NCI-H128 (cell line): ENCODE results near the gene TTI1.
"Not testable (repeated sequence)": the region's sequence is repeated elsewhere in the genome, so short reads cannot be mapped to it uniquely, and the experiment has no call there.

Experiments
- DNase-seq: peaks from one replicate; lab custom pipeline; 2025; ENCODE audit not compliant: unreplicated experiment; lab: John Stamatoyannopoulos, UW

Gene TTI1

DNA sequence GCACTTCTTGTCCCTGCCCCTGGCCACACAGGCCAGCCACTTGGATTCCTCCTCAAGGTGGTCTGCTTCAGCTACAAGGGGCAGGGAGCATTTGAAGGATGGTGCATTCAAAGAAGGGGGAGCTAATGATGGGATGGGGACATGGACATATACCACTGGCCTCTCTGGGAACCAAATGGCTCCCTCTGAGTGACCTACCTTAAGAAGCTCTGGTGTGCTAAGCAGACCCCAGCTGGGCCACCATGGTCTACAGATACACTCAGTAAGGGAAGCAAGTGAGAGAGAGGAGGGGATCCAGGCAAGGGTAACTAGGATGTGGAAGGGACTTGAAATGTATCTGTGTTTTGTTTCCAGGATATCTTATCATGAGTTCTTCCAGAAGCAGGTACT is 62.4 kb downstream of the TTI1 start:
- DNase-seq: no peak

DNA sequence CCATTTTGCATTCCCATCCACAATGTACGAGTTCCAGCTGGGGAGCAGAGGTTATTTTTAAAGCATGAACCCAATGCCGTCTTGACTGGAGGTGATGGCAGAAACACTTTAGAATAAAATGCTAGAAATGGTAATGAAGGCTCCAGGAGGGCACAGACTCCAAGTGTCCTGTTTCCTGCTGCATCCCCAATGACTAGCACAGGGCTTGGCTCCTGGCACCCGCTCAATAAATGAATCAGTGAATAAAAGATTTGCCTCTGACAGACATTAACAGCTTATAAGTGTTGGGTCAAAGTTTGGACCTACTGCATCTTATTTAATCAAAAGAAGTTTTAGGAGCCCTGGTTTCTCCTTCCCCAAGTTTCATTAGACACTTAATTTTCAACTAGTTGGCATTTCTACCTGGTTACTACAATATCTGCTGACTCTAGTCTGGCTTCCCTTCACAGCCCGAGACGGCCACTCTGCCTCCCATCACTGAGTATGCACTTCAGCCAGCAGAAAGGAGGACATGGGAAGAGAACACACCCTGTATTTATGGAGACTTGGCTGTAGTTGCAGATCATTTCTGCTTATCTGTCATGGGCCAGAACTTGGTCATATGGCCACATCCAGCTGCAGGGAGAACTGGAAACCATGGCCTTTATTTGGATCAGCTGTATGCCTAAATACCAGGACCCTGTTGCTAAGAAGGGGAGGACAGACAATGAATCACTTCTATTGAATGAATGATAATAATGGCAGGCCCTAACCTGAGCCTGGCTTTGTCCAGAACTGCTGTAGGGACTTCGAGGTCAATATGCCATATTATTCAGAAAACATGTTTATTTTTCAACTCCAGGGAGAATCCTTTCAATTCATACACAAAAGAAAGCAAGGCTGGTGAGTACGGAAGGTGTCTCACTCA is 63.1 kb downstream of the TTI1 start:
- DNase-seq: no peak

DNA sequence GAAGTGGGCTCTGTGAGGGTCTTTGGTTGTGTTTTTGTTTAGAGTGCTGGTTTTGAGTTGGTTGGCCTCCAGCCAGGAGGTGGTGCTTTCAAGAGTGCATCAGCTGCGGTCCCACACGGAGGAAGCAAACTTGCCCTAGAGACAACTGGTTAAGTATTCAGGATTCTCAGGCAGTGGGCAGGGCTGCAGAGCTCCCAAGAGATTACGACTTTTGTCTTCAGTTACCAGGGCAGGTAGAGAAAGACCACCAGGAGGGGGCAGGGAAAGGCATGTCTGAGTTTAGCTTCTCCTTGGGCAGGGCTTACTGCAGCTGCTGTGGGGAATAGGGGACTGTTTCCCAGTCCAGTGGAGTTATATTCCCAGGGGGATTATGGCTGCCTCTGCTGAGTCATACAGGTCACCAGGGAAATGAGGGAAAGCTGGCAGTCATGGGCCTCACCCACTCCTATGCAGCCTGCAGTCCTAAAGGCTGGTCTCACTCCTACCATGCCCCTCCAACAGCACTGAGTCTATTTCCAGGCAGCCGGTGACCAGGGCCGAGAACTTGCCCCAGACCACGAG is 64.3 kb downstream of the TTI1 start:
- DNase-seq: peak; percentile 78

DNA sequence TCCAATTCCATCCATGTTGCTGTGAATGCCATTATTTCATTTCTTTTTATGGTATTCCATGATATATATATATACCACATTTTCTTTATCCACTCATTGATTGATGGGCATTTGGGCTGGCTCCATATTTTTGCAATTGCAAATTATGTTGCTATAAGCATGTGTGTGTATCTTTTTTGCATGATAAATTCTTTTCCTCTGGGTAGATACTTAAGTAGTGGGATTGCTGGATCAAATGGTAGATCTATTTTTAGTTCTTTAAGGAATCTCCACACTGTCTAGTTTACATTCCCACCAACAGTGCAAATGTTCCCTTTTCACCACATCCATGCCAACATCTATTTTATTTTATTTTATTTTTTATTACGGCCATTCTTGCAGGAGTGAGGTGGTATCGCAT is 69.8 kb downstream of the TTI1 start:
- not testable (repeated sequence) for DNase-seq

DNA sequence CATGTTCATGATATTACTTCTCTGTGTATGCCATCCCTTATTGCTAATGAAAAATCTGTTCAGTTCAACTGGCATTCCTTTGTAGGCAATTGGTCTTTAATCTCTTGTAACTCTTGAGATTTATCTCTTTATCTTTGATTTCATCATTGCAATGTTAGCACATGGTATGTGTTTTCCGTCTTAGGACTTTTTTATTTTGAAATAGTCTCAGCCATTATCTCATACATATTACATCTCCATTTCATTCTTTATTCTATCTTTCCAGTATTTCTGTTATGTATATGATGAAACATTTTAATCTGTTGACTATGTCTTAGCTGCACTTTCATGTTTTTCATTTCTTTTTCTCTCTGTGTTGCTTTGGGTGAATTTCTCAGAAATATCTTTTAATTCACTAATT is 72.2 kb downstream of the TTI1 start:
- DNase-seq: no peak

DNA sequence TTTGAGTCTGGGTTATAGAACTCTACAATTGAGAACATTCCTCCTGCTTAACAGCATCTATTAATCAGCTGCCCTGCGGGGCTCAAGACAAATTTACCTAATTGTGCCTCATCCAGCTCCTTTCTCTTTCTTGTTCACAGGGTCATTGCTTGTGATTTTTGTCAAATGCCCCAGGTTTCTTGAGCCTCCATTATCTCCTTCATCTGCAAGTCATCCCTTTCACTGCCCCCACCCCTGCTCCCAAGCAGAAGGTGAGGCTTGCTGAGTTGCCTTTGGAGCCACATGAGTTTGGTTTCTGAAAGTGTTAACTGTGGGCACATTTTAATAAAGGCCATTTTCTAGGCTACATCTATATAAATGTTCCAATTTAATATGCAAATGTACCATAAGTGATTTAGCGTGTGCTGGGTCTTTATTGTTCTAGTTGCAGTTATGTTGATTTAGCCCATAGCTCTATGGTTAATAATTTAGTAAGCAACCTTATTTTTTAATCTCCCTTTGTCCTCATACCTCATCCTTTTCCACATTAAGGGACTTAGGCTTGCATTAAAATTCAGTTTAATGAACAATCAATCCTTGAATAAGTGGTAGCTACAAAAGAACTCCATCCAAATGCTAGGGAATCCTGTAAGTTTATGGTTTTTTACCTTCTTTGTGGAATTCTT is 74.3 kb downstream of the TTI1 start:
- DNase-seq: no peak

DNA sequence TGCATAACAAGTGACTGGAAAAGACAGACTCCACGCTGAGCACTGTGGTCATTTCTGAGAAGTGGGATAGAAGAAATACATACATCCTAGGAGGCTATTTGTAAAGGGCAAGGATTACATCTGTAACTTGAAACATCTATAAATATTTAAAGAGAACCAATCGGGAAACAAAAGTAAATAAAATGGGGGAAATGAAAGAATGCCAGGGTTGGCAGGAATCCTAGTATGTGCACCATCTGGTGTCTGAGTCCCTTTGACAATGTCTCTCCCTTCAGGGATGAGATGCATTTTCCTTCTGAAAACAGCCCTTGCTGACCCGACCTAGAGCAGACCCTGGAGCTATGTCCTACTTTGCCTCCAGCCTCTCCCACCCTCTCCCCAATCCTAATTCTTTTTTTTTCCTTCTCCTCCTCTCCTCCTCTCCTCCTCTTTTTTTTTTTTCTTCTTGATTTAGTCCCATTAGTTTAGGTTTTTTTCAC is 77.1 kb downstream of the TTI1 start:
- DNase-seq: no peak

DNA sequence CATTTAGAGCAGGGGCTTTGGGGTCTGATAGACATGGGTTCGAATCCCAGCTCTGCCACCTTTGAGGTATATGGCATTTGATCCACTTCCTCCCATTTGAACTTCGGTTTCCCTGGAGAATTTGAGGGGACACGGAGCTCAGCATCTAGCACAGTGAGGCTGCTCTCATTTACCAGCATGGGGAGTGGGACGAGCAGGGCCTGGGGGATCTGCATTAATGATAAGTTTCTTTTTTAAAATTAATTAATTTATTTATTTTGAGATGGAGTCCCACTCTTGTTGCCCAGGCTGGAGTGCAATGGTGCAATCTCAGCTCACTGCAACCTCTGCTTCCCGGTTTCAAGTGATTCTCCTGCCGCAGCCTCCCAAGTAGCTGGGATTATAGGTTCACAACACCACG is 77.7 kb downstream of the TTI1 start:
- DNase-seq: no peak

DNA sequence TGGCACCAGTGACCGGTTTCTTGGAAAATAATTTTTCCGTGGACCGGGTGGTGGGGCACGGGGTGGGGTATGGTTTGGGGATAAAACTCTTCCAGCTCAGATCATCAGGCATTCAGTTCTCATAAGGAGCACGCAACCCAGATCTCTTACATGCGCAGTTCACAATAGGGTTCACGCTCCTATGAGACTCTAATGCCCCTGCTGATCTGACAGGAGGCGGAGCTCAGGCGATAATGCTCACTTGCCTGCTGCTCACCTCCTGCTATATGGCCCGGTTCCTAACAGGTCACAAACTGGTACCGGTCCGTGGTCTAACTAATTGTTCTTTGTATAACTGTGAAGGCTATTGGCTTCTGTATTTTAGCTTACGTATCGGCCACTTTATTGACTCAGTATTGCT is 78.6 kb downstream of the TTI1 start:
- no peak for DNase-seq

DNA sequence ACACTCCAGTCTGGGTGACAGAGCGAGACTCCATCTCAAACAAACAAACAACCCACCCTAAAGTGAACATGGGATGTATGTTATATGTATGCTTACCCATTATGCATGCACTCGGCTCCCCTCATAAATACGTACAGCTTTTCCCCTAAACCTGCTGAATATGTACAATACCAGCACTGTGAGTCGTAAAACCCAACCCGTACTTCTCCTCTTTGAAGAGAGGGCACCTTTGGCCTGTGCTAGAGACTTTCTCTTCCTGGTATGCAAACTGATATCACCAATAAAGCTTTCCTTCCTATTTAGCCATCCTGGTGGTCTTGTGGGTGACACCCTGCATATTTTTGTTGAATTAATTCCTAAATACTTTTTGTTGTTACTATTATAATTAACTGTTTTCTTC is 79.1 kb downstream of the TTI1 start:
- no peak for DNase-seq

DNA sequence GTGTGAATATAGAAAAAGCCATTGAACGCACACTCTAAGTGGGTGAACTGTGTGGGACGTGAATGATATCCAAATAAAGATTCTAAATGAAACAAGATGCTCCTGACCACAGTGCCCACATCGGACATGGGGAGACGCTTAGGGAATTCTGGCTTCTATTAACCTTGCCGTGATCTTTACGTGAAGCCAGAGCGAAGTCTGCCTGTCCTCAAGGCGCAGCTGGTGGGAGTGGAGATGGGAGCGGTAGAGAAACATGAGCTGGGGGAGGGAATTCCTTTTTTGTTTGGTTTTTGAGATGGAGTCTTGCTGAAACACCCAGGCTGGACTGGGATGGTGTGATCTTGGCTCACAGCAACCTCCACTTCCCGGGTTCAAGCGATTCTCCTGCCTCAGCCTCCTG is 84.3 kb downstream of the TTI1 start:
- no peak for DNase-seq

DNA sequence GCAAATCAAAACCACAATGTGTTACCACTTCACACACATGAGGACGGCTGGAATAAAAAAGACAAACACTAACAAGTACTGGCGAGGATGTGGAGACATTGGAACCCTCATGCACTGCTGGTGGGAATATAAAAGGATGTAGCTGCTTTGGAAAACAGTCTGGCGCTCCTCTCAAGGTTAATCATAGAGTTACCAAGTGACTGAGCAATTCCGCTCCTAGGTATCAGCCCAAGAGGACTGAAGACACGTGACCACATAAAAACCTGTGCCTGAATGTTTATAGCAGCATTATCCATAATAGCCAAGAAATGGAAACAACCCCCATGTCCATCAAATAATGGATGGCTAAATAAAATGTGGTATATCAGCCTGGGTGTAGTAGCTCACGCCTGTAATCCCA is 85.3 kb downstream of the TTI1 start:
- DNase-seq: no peak

DNA sequence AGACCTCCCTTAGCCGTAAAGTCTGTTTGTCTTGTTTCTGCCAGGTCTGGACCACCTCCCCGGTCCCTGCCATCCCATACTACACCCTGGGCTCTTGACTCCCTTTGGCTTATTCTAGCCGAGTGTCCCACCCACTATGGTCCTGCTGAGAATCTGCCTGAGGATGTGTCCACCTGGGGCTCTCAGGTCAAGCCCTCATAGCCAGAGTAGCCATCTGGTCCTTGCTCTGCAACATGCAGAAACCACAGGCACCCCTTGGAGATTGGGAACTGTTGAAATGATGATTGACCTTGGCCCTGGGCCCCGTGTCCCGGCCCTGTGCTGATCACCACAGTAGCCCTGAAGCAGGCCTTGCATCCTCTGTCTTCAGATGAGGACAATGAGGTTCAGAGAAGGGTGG is 86.3 kb downstream of the TTI1 start:
- DNase-seq: no peak

DNA sequence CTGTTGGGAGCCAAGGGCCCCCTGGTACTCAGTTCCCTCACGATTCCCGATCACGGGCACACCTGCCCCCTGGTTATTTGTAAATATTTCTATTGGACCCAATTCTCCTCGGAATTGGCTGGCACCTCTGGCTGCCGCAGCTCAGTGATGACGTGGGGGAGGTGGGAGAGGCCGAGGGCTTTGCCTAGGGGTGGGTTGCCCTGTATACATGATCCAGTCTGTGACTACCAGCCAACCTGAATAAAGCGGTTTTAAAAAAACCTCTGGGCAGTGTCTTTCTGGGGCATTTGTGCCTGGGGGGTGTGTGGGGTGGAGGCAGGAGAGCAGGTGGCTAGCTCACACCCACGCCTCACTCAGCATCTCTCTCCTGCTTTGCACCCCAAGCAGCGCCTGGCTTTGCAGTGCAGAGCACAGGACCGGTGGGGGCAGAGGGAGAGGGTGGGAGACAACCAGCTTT is 88.1 kb downstream of the TTI1 start:
- DNase-seq: no peak

DNA sequence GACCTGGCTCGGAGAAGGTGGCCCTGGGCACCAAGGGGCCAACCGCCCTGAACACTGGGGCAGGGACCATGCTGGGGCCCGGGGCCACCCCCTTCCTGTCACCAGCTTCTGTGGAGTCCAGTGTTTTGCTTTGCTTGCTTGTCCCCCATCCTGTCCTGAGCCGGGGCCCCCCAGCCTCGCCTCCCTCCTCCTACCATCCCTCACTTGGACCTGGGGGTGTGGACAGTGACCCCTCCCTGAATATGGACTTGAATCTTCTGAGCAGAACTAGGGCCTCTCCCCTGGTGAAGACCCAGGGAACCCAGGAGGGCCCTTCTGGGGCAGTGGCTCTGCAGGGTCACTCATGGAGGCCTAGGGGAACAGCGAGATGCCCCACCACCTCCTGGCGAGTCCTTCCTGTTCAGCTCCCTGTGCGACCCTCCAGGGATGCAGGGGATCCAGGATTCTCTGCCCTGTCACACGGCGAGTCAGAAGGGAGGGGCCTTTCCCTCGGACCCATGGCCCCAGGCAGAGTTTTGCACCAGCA is 88.7 kb downstream of the TTI1 start:
- DNase-seq: no peak

DNA sequence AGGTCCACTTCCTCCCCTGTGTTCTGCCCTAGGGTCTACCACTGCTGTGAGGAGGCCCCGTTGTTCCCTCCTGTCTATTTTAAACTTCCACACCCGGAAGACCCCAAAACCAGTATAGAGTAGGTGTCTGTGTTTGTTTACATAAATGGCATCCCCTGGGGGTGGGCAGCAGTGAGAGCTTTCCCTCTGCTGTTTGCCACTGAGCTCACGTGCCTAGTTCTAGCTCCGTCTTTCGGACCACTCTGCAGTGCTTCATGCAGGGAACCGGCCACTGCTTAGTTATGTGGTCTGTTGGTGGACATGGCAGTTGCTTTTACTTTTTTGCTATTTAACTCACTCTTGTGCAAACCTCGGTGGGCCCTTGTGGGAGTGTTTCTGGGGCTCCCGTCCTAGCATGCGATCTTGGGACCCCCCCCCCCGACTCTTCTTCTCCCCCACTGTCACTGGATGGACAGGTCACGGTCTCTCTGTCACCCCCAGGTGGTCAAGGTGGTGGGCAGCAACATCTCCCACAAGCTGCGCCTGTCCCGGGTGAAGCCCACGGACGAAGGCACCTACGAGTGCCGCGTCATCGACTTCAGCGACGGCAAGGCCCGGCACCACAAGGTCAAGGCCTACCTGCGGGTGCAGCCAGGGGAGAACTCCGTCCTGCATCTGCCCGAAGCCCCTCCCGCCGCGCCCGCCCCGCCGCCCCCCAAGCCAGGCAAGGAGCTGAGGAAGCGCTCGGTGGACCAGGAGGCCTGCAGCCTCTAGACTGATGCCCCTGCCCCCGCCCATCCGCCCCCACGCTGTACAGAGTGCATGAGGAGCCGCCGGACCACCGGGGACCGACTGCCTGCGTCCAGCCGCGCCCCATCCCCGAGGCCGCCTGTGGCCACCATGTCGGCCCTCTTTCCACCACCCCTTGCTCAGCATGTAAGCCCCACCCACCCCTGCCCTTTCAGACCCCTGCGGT is 89.5 kb downstream of the TTI1 start:
- no peak for DNase-seq

DNA sequence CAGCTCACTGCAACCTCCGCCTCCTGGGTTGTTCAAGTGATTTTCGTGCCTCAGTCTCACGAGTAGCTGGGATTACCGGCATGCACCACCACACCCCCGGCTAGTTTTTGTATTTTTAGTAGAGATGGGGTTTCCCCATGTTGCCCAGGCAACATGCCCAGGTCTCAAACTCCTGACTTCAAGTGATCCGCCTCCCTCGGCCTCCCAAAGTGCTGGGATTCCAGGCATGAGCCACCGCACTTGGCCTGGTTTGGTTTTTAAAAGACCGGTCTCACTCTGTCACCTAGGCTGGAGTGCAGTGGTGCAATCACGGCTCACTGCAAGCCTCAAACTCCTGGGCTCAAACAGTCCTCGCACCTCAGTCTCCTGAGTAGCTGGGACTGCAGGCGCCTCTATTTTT is 90.2 kb downstream of the TTI1 start:
- DNase-seq: no peak

DNA sequence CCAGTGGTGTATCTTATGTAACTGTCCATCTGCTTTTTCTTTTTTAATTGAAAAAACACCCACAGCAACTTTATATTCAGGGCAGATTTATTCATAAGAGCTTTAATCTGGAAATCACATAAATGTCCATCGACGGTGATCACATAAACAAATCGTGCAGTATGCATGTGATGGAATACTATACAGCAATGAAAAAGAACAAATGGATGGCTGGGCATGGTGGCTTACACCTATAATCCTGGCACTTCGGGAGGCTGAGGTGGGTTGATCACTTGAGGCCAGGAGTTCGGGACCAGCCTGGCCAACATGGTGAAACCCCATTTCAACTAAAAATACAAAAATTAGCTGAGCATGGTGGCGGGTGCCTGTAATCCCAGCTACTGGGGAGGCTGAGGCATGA is 91.3 kb downstream of the TTI1 start:
- DNase-seq: no peak

DNA sequence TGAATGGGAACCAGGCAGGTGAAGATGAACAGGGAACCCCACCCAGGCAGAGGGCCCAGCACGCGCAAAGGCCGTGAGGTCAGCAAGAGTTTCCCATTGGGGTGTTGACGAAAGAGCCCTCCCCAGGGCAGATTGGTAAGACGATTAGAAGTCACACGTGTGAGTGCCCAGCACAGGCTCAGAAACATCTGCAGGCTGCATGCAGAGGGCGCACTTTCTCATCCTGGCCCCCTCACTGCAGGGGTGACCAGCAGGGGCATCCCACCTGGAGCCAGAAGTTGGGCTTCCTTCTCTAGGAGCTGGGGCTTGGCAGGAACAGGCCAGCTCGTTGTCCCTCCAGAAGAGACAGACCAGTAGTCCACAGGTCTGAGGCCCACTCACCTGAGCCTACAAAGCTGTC is 91.9 kb downstream of the TTI1 start:
- DNase-seq: no peak

DNA sequence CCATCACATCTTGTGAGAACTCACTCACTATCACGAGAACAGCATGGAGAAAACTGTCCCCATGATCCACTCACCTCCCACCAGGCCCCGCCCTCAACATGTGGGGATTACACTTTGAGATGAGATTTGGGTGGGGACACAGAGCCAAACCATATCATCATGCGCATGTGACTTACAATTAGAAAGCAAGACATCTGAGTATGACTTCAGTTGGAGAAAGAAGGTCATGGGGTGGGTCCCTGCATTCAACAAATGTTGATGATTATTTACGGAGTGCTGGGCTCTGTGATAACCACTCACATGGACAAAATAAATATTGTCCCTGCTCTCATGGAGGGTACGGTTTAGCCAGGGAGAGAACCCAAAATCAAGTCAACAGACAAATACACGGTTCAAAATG is 92.4 kb downstream of the TTI1 start:
- DNase-seq: no peak
